ENCODE data around the gene CCDC190.

CCDC190 gene

DNA sequence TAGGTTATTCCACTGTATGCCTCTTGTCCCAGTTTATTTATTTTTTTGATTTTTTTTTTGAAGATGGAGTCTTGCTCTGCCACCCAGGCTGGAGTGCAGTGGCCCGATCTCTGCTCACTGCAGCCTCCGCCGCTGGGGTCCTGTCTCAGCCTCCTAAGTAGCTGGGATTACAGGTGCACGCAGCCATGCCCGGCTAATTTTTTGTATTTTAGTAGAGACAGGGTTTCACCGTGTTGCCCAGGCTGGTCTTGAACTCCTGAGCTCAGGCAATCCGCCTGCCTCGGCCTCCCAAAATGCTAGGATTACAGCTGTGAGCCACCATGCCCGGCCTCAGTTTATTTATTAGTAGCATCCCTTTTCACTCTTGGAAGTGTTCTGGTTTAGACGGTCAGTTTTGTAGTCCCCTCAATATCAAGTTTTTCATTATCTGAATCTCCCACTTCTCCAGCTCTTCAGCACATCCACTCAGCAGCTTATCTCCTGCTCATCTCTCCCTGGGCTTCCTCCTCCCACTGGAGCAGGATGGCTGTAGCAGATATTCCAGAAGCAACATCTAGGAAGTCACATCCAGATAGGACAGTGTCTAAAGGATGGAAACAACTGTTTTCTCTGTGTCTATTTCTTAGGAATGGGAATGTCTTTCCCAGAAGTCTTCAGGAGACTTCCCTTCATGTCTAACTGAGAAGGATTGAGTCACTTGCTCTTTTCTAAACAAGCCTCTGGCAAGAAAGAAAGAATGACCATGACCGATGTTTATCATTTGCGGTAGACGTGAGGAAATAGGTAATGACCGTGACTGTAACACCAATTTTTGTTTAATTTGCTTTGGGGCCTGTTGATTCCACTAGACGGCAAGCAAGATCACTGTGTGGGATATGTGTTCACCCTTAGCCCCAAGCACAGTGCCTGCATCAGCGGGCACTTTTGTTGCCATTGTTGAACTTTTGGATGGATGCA, 14.4 kb downstream of the CCDC190 start:
- intact Hi-C loops (cut with DNase I; ENCODE audit: low total_unique reads), result no loop called here

GRCh38 chr1:162844153-162844552, 16.8 kb downstream of the CCDC190 start:
- Histone ChIP-seq H3K27ac (no peak overlapping the region), H3K27me3 (no peaks in the 10 kb centered on the region), H3K4me3 (no peak overlapping the region), H3K36me3 (no peaks in the 10 kb centered on the region), H3K4me1 (peaks cover 0 to 6% (median 4%) of the 10 kb centered on the region in 4 donors), H3K9me3 (peaks cover 0 to 3% (median 1%) of the 10 kb centered on the region in 3 donors)
- intact Hi-C loops (cut with DNase I; ENCODE audit: low total_unique reads), result no loop called here
- DNase-seq, result no peak
- no peak for TF ChIP-seq CTCF (IDR thresholded peaks at IDR 0.05)

More for the DNA sequence above, 14.4 kb downstream of the CCDC190 start:
- Histone ChIP-seq H3K4me3 (no peak overlapping the region), H3K27ac (no peak overlapping the region), H3K4me1 (peaks cover 0 to 6% (median 4%) of the 10 kb centered on the region in 4 donors), H3K9me3 (no peaks in the 10 kb centered on the region), H3K36me3 (no peaks in the 10 kb centered on the region), H3K27me3 (no peaks in the 10 kb centered on the region)
- DNase-seq, result no peak
- TF ChIP-seq CTCF (IDR thresholded peaks at IDR 0.05), result no peak

GRCh38 chr1:162840250-162840839, 20.6 kb downstream of the CCDC190 start:
- intact Hi-C loops (cut with DNase I; ENCODE audit: low total_unique reads), result no loop called here
- TF ChIP-seq CTCF (IDR thresholded peaks at IDR 0.05), result no peak

GRCh38 chr1:162838863-162839262, 22.1 kb downstream of the CCDC190 start:
- Histone ChIP-seq H3K4me3 (no peak overlapping the region), H3K27me3 (no peaks in the 10 kb centered on the region), H3K9me3 (peaks cover 0 to 15% (median 8%) of the 10 kb centered on the region in 3 donors), H3K4me1 (no peaks in the 10 kb centered on the region), H3K27ac (no peak overlapping the region), H3K36me3 (no peaks in the 10 kb centered on the region)
- TF ChIP-seq CTCF (IDR thresholded peaks at IDR 0.05), result no peak
- intact Hi-C loops (cut with DNase I; ENCODE audit: low total_unique reads), result no loop called here
- no peak for DNase-seq

More at GRCh38 chr1:162840250-162840839, 20.6 kb downstream of the CCDC190 start:
- H3K27ac ChIP-seq, result no peak overlapping the region
- H3K9me3 ChIP-seq, result peaks cover 0 to 15% (median 8%) of the 10 kb centered on the region in 3 donors
- H3K4me1 ChIP-seq, result no peaks in the 10 kb centered on the region
- H3K36me3 ChIP-seq, result no peaks in the 10 kb centered on the region
- no peak overlapping the region for H3K4me3 ChIP-seq
- no peak for DNase-seq
- no peaks in the 10 kb centered on the region for H3K27me3 ChIP-seq

GRCh38 chr1:162835157-162835899, 25.6 kb downstream of the CCDC190 start:
- Histone ChIP-seq H3K9me3 (peaks cover 0 to 15% (median 8%) of the 10 kb centered on the region in 3 donors), H3K27ac (no peak overlapping the region), H3K4me3 (no peak overlapping the region), H3K27me3 (no peaks in the 10 kb centered on the region), H3K4me1 (no peaks in the 10 kb centered on the region), H3K36me3 (no peaks in the 10 kb centered on the region)
- no peak for TF ChIP-seq CTCF (IDR thresholded peaks at IDR 0.05)
- no peak for DNase-seq
- intact Hi-C loops (cut with DNase I; ENCODE audit: low total_unique reads), result no loop called here
